Trophoblast cell (in vitro differentiated cells and primary cell): ENCODE data around the gene VPS51.

Experiments
- DNase-seq, 2 donors: peaks; one replicate each; pipeline ENCODE4 v3.0.0-alpha.2; 2016
- H2AFZ ChIP-seq: 2 replicates; pipeline ENCODE4 v1.6.1; 2013; ENCODE audit warnings: low read length, moderate library complexity, mild to moderate bottlenecking; ENCODE audit not compliant: insufficient read depth, poor library complexity
- H2AK5ac ChIP-seq: 2 replicates; pipeline ENCODE4 v1.6.1; 2013; ENCODE audit warnings: mild to moderate bottlenecking, low read length
- H2BK120ac ChIP-seq: 2 replicates; pipeline ENCODE4 v1.6.1; 2013; ENCODE audit warnings: low read length, mild to moderate bottlenecking, moderate library complexity; ENCODE audit not compliant: insufficient read depth, poor library complexity
- H2BK12ac ChIP-seq: 2 replicates; pipeline ENCODE4 v1.6.1; 2013; ENCODE audit warnings: mild to moderate bottlenecking, low read length, moderate library complexity
- H2BK5ac ChIP-seq: 2 replicates; pipeline ENCODE4 v1.6.1; 2013; ENCODE audit warnings: low read length, low read depth, moderate library complexity, mild to moderate bottlenecking; ENCODE audit not compliant: poor library complexity
- H3K14ac ChIP-seq: 2 replicates; pipeline ENCODE4 v1.6.1; 2013; ENCODE audit warnings: mild to moderate bottlenecking, low read length
- H3K18ac ChIP-seq: 2 replicates; pipeline ENCODE4 v1.6.1; 2013; ENCODE audit warnings: mild to moderate bottlenecking, low read length
- H3K23ac ChIP-seq: 2 replicates; pipeline ENCODE4 v1.6.1; 2013; ENCODE audit warnings: low read length
- H3K27ac ChIP-seq: 2 replicates; pipeline ENCODE4 v1.5.1; 2013; ENCODE audit warnings: low read depth, mild to moderate bottlenecking, inconsistent platforms, low read length, moderate library complexity
- H3K27me3 ChIP-seq: 2 replicates; pipeline ENCODE4 v1.6.1; 2013; ENCODE audit warnings: inconsistent platforms, mild to moderate bottlenecking, low read length, moderate library complexity; ENCODE audit not compliant: insufficient read depth
- H3K36me3 ChIP-seq, 2 experiments: 1 replicate in 1 of 2; 2 replicates in 1 of 2; pipeline ENCODE4 v1.6.1; 2013; ENCODE audit warnings: low read length in 2 of 2, mild to moderate bottlenecking in 2 of 2, moderate library complexity in 1 of 2; ENCODE audit not compliant: insufficient read depth in 2 of 2, control insufficient read depth in 1 of 2
- H3K4ac ChIP-seq: 2 replicates; pipeline ENCODE4 v1.6.1; 2013; ENCODE audit warnings: low read depth, mild to moderate bottlenecking, low read length, moderate library complexity
- H3K4me1 ChIP-seq, 2 experiments: 1 replicate in 1 of 2; 2 replicates in 1 of 2; pipeline ENCODE4 v1.6.1; 2013; ENCODE audit warnings: low read length in 2 of 2, mild to moderate bottlenecking in 2 of 2, moderate library complexity in 1 of 2; ENCODE audit not compliant: insufficient read depth in 2 of 2, control insufficient read depth in 1 of 2
- H3K4me2 ChIP-seq: 2 replicates; pipeline ENCODE4 v1.6.1; 2013; ENCODE audit warnings: inconsistent platforms, mild to moderate bottlenecking, low read length, moderate library complexity
- H3K4me3 ChIP-seq: 2 replicates; pipeline ENCODE4 v1.5.1; 2013; ENCODE audit warnings: mild to moderate bottlenecking, low read depth, low read length, inconsistent platforms
- H3K79me1 ChIP-seq: one replicate; pipeline ENCODE4 v1.6.1; 2013; ENCODE audit warnings: low read length
- H3K79me2 ChIP-seq: 2 replicates; pipeline ENCODE4 v1.6.1; 2013; ENCODE audit warnings: low read length, mild to moderate bottlenecking; ENCODE audit not compliant: control insufficient read depth, insufficient read depth, poor library complexity
- H3K9ac ChIP-seq: 2 replicates; pipeline ENCODE4 v1.6.1; 2013; ENCODE audit warnings: mild to moderate bottlenecking, low read length
- H3K9me3 ChIP-seq: 2 replicates; pipeline ENCODE4 v1.6.1; 2013; ENCODE audit warnings: low read depth, mild to moderate bottlenecking, control low read depth, inconsistent platforms, low read length; ENCODE audit not compliant: insufficient read depth
- H4K12ac ChIP-seq: 2 replicates; pipeline ENCODE4 v1.6.1; 2013; ENCODE audit warnings: low read depth, mild to moderate bottlenecking, low read length, moderate library complexity
- H4K8ac ChIP-seq: 2 replicates; pipeline ENCODE4 v1.6.1; 2013; ENCODE audit warnings: low read depth, mild to moderate bottlenecking, low read length, moderate library complexity
- H4K91ac ChIP-seq: one replicate; pipeline ENCODE4 v1.6.1; 2013; ENCODE audit warnings: low read depth, mild to moderate bottlenecking, low read length, moderate library complexity
- WGBS: extraction: QIAGEN DNeasy Blood & Tissue Kit; methylation state at CpG from one replicate; pipeline ENCODE4 v1.1.7; 2013; ENCODE audit warnings: missing lambda C conversion rate; ENCODE audit not compliant: insufficient read length, insufficient coverage; ENCODE audit errors: extremely low coverage; 5-methylcytosine and 5-hydroxymethylcytosine counted together

The VPS51 gene

DNA sequence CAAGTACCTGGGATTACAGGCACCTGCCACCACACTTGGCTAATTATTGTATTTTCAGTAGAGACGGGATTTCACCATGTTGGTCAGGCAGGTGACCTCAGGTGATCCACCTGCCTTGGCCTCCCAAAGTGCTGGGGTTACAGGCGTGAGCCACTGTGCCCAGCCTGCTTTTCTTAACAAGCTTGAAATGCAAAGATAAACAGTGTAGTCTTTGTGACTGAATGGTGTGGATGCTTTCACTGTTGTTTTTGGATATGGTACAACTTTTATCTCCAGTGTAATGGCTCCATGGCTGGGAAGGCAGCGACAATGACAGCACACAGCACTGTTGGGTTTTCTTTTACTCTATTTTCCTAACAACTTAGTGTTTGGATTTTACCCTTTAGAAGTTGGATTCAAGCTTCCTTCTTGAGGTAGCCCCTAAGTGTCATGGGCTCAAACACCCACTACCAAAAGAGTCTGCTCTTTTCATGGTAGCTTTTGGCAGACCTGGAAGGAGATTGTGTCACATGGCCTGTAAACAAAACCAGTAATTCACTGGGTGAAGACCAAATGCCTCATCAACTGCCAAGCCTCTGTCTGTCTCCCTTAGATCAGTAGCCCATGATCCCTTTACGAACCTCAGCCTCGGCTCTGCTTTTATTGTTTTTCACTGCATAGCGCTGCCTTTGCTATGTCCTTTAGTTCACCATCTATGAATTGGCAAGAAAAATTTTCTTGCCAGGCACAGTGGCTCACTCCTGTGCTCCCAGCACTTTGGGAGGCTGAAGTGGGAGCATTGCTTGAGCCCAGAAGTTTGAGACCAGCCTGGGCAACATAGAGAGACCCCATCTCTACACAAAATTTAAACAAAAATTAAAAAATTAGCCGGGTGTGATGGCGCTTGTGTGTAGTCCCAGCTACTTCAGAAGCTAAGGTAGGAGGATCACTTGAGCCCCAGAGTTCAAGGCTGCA lies 6.4 kb downstream of the VPS51 start:
- Histone ChIP-seq H3K4me1 (no peaks in the 10 kb centered on the region), H3K79me1 (no peaks in the 10 kb centered on the region), H2BK12ac (no peak overlapping the region), H3K27ac (no peak overlapping the region), H4K12ac (no peak overlapping the region), H4K8ac (no peak overlapping the region), H3K4me2 (no peak overlapping the region), H3K4ac (no peak overlapping the region), H3K14ac (no peak overlapping the region), H3K23ac (no peak overlapping the region), H3K79me2 (no peaks in the 10 kb centered on the region), H2BK5ac (no peak overlapping the region), H2AK5ac (no peak overlapping the region), H3K18ac (no peak overlapping the region), H3K36me3 (peaks cover 6% of the 10 kb centered on the region in 2 experiments), H3K9ac (peak overlapping the region; percentile 12), H2AFZ (no peak overlapping the region), H2BK120ac (no peak overlapping the region), H3K4me3 (no peak overlapping the region), H3K9me3 (no peaks in the 10 kb centered on the region), H4K91ac (no peak overlapping the region), H3K27me3 (no peaks in the 10 kb centered on the region)
- no peak for DNase-seq
- no CpG with 5 or more reads among the region's 8 CpGs for whole genome bisulfite sequencing

- Histone ChIP-seq H3K79me2 (no peaks in the 10 kb centered on the region), H3K18ac (no peak overlapping the region), H2BK120ac (no peak overlapping the region), H4K91ac (no peak overlapping the region), H3K9me3 (no peaks in the 10 kb centered on the region), H2AFZ (no peak overlapping the region), H3K4me2 (no peak overlapping the region), H3K14ac (no peak overlapping the region), H3K36me3 (peaks cover 17% of the 10 kb centered on the region in 2 experiments), H4K12ac (no peak overlapping the region), H3K4me3 (no peak overlapping the region), H3K4ac (no peak overlapping the region), H3K27ac (no peak overlapping the region), H3K4me1 (no peaks in the 10 kb centered on the region), H3K23ac (no peak overlapping the region), H4K8ac (no peak overlapping the region), H3K9ac (no peak overlapping the region), H2AK5ac (no peak overlapping the region), H3K79me1 (no peaks in the 10 kb centered on the region), H3K27me3 (no peaks in the 10 kb centered on the region), H2BK5ac (no peak overlapping the region), H2BK12ac (no peak overlapping the region)
- DNase-seq = peak in 1 of 2 donors; percentile 50
Measured at GRCh38 chr11:65103476-65103875, 7.5 kb downstream of the VPS51 start.

DNA sequence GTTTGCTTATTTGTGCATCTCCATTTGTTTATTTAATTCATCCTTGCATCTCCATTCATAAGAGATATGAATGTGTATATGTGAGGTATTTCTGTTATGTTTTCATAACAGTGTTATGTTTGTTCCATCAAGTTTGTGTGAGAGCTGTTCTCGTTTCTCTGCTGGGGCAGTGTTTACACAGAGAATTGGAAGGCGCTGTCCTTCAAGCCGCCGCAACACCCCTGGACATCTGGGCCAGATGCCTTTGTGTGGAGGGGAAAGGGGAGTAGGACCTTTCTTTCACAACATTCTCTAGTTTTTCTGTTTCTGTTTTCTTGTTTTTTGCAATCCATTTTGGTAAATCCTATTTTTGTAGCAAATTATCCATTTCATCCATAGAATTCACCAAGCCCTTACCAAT lies 8.6 kb downstream of the VPS51 start:
- H4K91ac ChIP-seq = no peak overlapping the region
- H3K9ac ChIP-seq = no peak overlapping the region
- no peak overlapping the region for H3K18ac ChIP-seq
- H2AK5ac ChIP-seq = no peak overlapping the region
- H3K4ac ChIP-seq = no peak overlapping the region
- no peak overlapping the region for H3K23ac ChIP-seq
- peaks cover 27 to 28% of the 10 kb centered on the region in 2 experiments for H3K36me3 ChIP-seq
- H4K12ac ChIP-seq = no peak overlapping the region
- no peaks in the 10 kb centered on the region for H3K27me3 ChIP-seq
- no peaks in the 10 kb centered on the region for H3K4me1 ChIP-seq
- no peak overlapping the region for H3K4me2 ChIP-seq
- H2BK120ac ChIP-seq = no peak overlapping the region
- H3K27ac ChIP-seq = no peak overlapping the region
- no peak overlapping the region for H3K4me3 ChIP-seq
- H3K14ac ChIP-seq = no peak overlapping the region
- H2BK5ac ChIP-seq = no peak overlapping the region
- H3K9me3 ChIP-seq = no peaks in the 10 kb centered on the region
- H2BK12ac ChIP-seq = no peak overlapping the region
- no peaks in the 10 kb centered on the region for H3K79me1 ChIP-seq
- no peak for DNase-seq
- WGBS = no CpG with 5 or more reads among the region's 4 CpGs
- no peak overlapping the region for H2AFZ ChIP-seq
- H4K8ac ChIP-seq = no peak overlapping the region
- H3K79me2 ChIP-seq = no peaks in the 10 kb centered on the region

- Histone ChIP-seq H2AFZ (no peak overlapping the region), H3K18ac (no peak overlapping the region), H3K27ac (no peak overlapping the region), H3K4ac (no peak overlapping the region), H4K12ac (no peak overlapping the region), H3K79me2 (no peaks in the 10 kb centered on the region), H4K8ac (no peak overlapping the region), H3K14ac (no peak overlapping the region), H3K4me1 (peaks cover 3 to 5% of the 10 kb centered on the region in 2 experiments), H3K4me2 (no peak overlapping the region), H3K79me1 (peaks cover 3% of the 10 kb centered on the region), H3K9ac (no peak overlapping the region), H3K27me3 (no peaks in the 10 kb centered on the region), H2AK5ac (no peak overlapping the region), H2BK5ac (no peak overlapping the region), H3K36me3 (peaks cover 27 to 34% of the 10 kb centered on the region in 2 experiments), H3K23ac (no peak overlapping the region), H2BK12ac (no peak overlapping the region), H4K91ac (no peak overlapping the region), H2BK120ac (no peak overlapping the region), H3K9me3 (no peaks in the 10 kb centered on the region), H3K4me3 (no peak overlapping the region)
- DNase-seq = no peak
- no CpG with 5 or more reads among the region's 15 CpGs for WGBS
Measured at GRCh38 chr11:65107078-65107477, 11.1 kb downstream of the VPS51 start.
